Thyroid gland (tissue), 4 donors: Measurements from ENCODE around the gene UTP15. TPM values are rescaled to one million over a fixed set of nuclear protein-coding genes. Genes with fewer than 3 reads are reported as not detected.

Experiments
- DNase-seq, 2 donors: peaks; one replicate each; pipeline ENCODE4 v3.0.0-alpha.2; 2019
- H3K27ac ChIP-seq, 3 donors: fragments of 200-600 bp; sonication (generic); 1 replicate in 2 of 3; 2 replicates in 1 of 3; pipeline ENCODE4 v1.5.1; 2016 to 2019; ENCODE audit warnings: mild to moderate bottlenecking in 1 of 3, moderate library complexity in 1 of 3
- H3K27me3 ChIP-seq: fragments of 200-600 bp; sonication (generic); one replicate; pipeline ENCODE4 v1.5.1; 2019
- H3K36me3 ChIP-seq, 2 donors: fragments of 200-600 bp; sonication (generic); one replicate each; pipeline ENCODE4 v1.5.1; 2016 to 2019
- H3K4me1 ChIP-seq, 2 donors: fragments of 200-600 bp; sonication (generic); one replicate each; pipeline ENCODE4 v1.5.1; 2017 to 2019
- H3K4me3 ChIP-seq, 3 donors: fragments of 200-600 bp; sonication (generic); replicated peaks in 1 of 3; 1 replicate in 2 of 3; 2 replicates in 1 of 3; pipeline ENCODE4 v1.5.1; 2016; ENCODE audit warnings: mild to moderate bottlenecking in 1 of 3
- H3K9me3 ChIP-seq: fragments of 200-600 bp; sonication (generic); one replicate; pipeline ENCODE4 v1.5.1; 2017
- CTCF ChIP-seq, 6 experiments: fragments of 200-600 bp in 3 of 6; fragments of 450-650 bp in 3 of 6; sonication (generic) in 3 of 6; IDR thresholded peaks; one replicate each; pipeline ENCODE4 v1.5.1; 2016 to 2019; ENCODE audit warnings: antibody characterized with exemption in 6 of 6, mild to moderate bottlenecking in 2 of 6, inconsistent platforms in 1 of 6, moderate library complexity in 1 of 6
- POLR2A ChIP-seq, 2 donors: fragments of 450-650 bp; IDR thresholded peaks; one replicate each; pipeline ENCODE4 v1.6.1; 2017; ENCODE audit warnings: antibody characterized with exemption in 2 of 2, mild to moderate bottlenecking in 2 of 2, moderate library complexity in 1 of 2
- WGBS, 2 donors: methylation state at CpG; one replicate each; pipeline ENCODE4 v1.1.5; 2017; 5-methylcytosine and 5-hydroxymethylcytosine counted together
- intact Hi-C: fragments of 100-400 bp; cut with DNase I; formaldehyde crosslinking; loops from one replicate; pipeline ENCODE4 v1.15.1; 2023
- total RNA-seq, 4 donors: library from RNA; depleted of rRNA; stranded (reverse); fragments of >200 nt; gene quantifications; one replicate each; pipeline ENCODE4 v1.2.3, GENCODE V29; 2016

Gene UTP15
- 10 to 100 TPM; 20.6 to 35.1 (median 30.7) TPM for total RNA-seq

GRCh38 chr5:73565139-73565968 lies at the start of gene UTP15, which contains the start of gene ANKRA2:
Gene UTP15, plus strand, starts transcription at chr5:73565743. Its CDS starts 1,602 bp downstream, at chr5:73567345.
Gene ANKRA2, minus strand, starts transcription at chr5:73565639. Its CDS starts 2,758 bp downstream, at chr5:73562881.
- TF ChIP-seq CTCF (IDR thresholded peaks at IDR 0.05), result no peak
- peak in 1 of 2 donors; percentile 68 for TF ChIP-seq POLR2A (IDR thresholded peaks at IDR 0.05)
- Histone ChIP-seq H3K9me3 (no peaks in the 10 kb centered on the region), H3K4me3 (peak within 1 kb of the TSS; percentile 64 to 79 (median 65)), H3K27me3 (no peaks in the 10 kb centered on the region), H3K36me3 (peaks cover 11 to 17% of the 10 kb centered on the region in 2 donors), H3K4me1 (peaks cover 22 to 30% of the 10 kb centered on the region in 2 donors), H3K27ac (peak within 1 kb of the TSS; percentile 85 to 91 (median 88))
- WGBS, 2 donors, result 0% methylated on average over 50 of the region's 62 CpGs
- peak; percentile 99 to 100 for DNase-seq
- intact Hi-C loops, result no loop called here

- WGBS, 2 donors, result 7 to 15% methylated on average over 13 to 15 of the region's 16 CpGs
- intact Hi-C loops, result no loop called here
- no peak for TF ChIP-seq POLR2A (IDR thresholded peaks at IDR 0.05)
- peak in 5 of 6 experiments; percentile 35 to 87 (median 86) for TF ChIP-seq CTCF (IDR thresholded peaks at IDR 0.05)
- Histone ChIP-seq H3K4me3 (no peak overlapping the region), H3K27ac (peak overlapping the region in 1 of 3 donors; percentile 10), H3K4me1 (peaks cover 17 to 34% of the 10 kb centered on the region in 2 donors), H3K27me3 (no peaks in the 10 kb centered on the region), H3K9me3 (no peaks in the 10 kb centered on the region), H3K36me3 (no peaks in the 10 kb centered on the region)
- peak; percentile 75 to 85 for DNase-seq
These were observed 45.8 kb upstream of the UTP15 start for GRCh38 chr5:73519531-73520283.

- H3K4me1 ChIP-seq, result peaks cover 6 to 28% of the 10 kb centered on the region in 2 donors
- H3K27ac ChIP-seq, result no peak overlapping the region
- no peaks in the 10 kb centered on the region for H3K9me3 ChIP-seq
- no peaks in the 10 kb centered on the region for H3K36me3 ChIP-seq
- TF ChIP-seq CTCF (IDR thresholded peaks at IDR 0.05), result no peak
- DNase-seq, result no peak
- 93 to 94% methylated on average over 7 of the region's 7 CpGs for WGBS, 2 donors
- H3K27me3 ChIP-seq, result no peaks in the 10 kb centered on the region
- intact Hi-C loops, result no loop called here
- H3K4me3 ChIP-seq, result no peak overlapping the region
These were observed 42.6 kb upstream of the UTP15 start for GRCh38 chr5:73522989-73523388.

GRCh38 chr5:73523861-73524260 lies 41.7 kb upstream of the UTP15 start:
- TF ChIP-seq CTCF (IDR thresholded peaks at IDR 0.05) (no peak), POLR2A (IDR thresholded peaks at IDR 0.05) (no peak)
- Histone ChIP-seq H3K4me3 (no peak overlapping the region), H3K4me1 (peaks cover 6 to 28% of the 10 kb centered on the region in 2 donors), H3K9me3 (no peaks in the 10 kb centered on the region), H3K27me3 (no peaks in the 10 kb centered on the region), H3K27ac (no peak overlapping the region), H3K36me3 (no peaks in the 10 kb centered on the region)
- intact Hi-C loops, result no loop called here
- 95% methylated on average over 1 of the region's 1 CpG for WGBS, 2 donors
- DNase-seq, result no peak
